OCI-LY7 (cell line): ENCODE data around the gene SLC22A7. TPM values are rescaled to one million over a fixed set of nuclear protein-coding genes. Genes with fewer than 3 reads are reported as not detected.

ENCODE experiments used
- BruUV-seq: library from RNA; stranded (reverse); fragments of 400-500 nt; replicated peaks from 2 replicates; lab custom pipeline; 2021; lab: Mats Ljungman, UMichigan
- CTCF ChIA-PET: fragments of 300-600 bp; sonication (Branson Sonifier 250); formaldehyde crosslinking; loops from one replicate; lab custom pipeline; 2022; ENCODE audit warnings: antibody characterized with exemption; ENCODE audit not compliant: unreplicated experiment; lab: Charles Lee
- POLR2A ChIA-PET: fragments of 300-600 bp; sonication (Branson Sonifier 250); formaldehyde crosslinking; loops from one replicate; lab custom pipeline; 2022; ENCODE audit warnings: antibody characterized with exemption; lab: Charles Lee
- DNase-seq: peaks from one replicate; pipeline ENCODE4 v3.0.0-alpha.2; 2015; ENCODE audit warnings: low spot score
- H2AFZ ChIP-seq: fragments of 200-600 bp; sonication (generic), shearing (Covaris generic); 2 replicates; pipeline ENCODE4 v1.6.1; 2014; ENCODE audit warnings: mild to moderate bottlenecking, antibody characterized with exemption, low read length, moderate library complexity
- H3K27ac ChIP-seq: fragments of 200-600 bp; sonication (generic); 2 replicates; pipeline ENCODE4 v1.5.1; 2014; ENCODE audit warnings: mixed run types, low read depth, mild to moderate bottlenecking, moderate library complexity, low read length, inconsistent platforms; ENCODE audit not compliant: poor library complexity, severe bottlenecking
- H3K36me3 ChIP-seq: fragments of 200-600 bp; sonication (generic); 2 replicates; pipeline ENCODE4 v1.6.1; 2014; ENCODE audit warnings: mild to moderate bottlenecking, antibody characterized with exemption, low read length, moderate library complexity, mixed read lengths; ENCODE audit not compliant: insufficient read depth
- H3K4me1 ChIP-seq: fragments of 200-600 bp; sonication (generic); 2 replicates; pipeline ENCODE4 v1.5.1; 2014; ENCODE audit warnings: mild to moderate bottlenecking, low read length; ENCODE audit not compliant: insufficient read depth, poor library complexity, severe bottlenecking
- H3K4me2 ChIP-seq: fragments of 200-600 bp; sonication (generic); 2 replicates; pipeline ENCODE4 v1.6.1; 2014; ENCODE audit warnings: mild to moderate bottlenecking, low read length
- H3K4me3 ChIP-seq: fragments of 200-600 bp; sonication (generic); 2 replicates; pipeline ENCODE4 v1.5.1; 2014; ENCODE audit warnings: mild to moderate bottlenecking, low read depth, low read length; ENCODE audit not compliant: poor library complexity, severe bottlenecking
- H3K79me2 ChIP-seq: fragments of 200-600 bp; sonication (generic); 2 replicates; pipeline ENCODE4 v1.6.1; 2016; ENCODE audit warnings: low read depth, mild to moderate bottlenecking, low read length, moderate library complexity, mixed read lengths; ENCODE audit not compliant: insufficient read depth
- H3K9me2 ChIP-seq: fragments of 200-600 bp; sonication (generic); 2 replicates; pipeline ENCODE4 v1.6.1; 2016; ENCODE audit warnings: mild to moderate bottlenecking, low read length, mixed read lengths; ENCODE audit not compliant: insufficient read depth
- H3K9me3 ChIP-seq: fragments of 200-600 bp; sonication (generic); 2 replicates; pipeline ENCODE4 v1.6.1; 2014; ENCODE audit warnings: mild to moderate bottlenecking, mixed run types, low read length, mixed read lengths
- H4K20me1 ChIP-seq: fragments of 200-600 bp; sonication (generic); 2 replicates; pipeline ENCODE4 v1.6.1; 2014; ENCODE audit warnings: mild to moderate bottlenecking, antibody characterized with exemption, low read length, moderate library complexity, mixed read lengths; ENCODE audit not compliant: insufficient read depth
- CTCF ChIP-seq: fragments of 200-600 bp; sonication (generic); conservative IDR thresholded peaks from 2 replicates; pipeline ENCODE4 v1.5.1; 2014; ENCODE audit warnings: mild to moderate bottlenecking, antibody characterized with exemption, low read length, moderate library complexity, mixed read lengths
- EZH2phosphoT487 ChIP-seq: fragments of 200-600 bp; sonication (generic); IDR thresholded peaks from 2 replicates; pipeline ENCODE4 v1.6.1; 2018; ENCODE audit warnings: low read depth, borderline replicate concordance, mild to moderate bottlenecking, mixed run types, antibody characterized with exemption, low read length, moderate library complexity, mixed read lengths
- intact Hi-C: fragments of 100-400 bp; cut with micrococcal nuclease; formaldehyde crosslinking; loops from one replicate; pipeline ENCODE4 v1.10.0; 2022; ENCODE audit not compliant: unreplicated experiment
- total RNA-seq, 2 experiments: library from RNA; depleted of rRNA in 1 of 2; stranded (reverse); fragments of >200 nt in 1 of 2; shearing (Covaris generic) in 1 of 2; gene quantifications; 2 replicates each; pipeline ENCODE4 v1.2.3, GENCODE V29; 2014 to 2022

Gene SLC22A7
- total RNA-seq, 2 experiments from 2014 or later = not detected

- H3K9me3 ChIP-seq = no peaks in the 10 kb centered on the region
- ChIA-PET CTCF (no interaction called here), POLR2A (no interaction called here)
- H3K4me1 ChIP-seq = no peaks in the 10 kb centered on the region
- H3K36me3 ChIP-seq = no peaks in the 10 kb centered on the region
- no peaks in the 10 kb centered on the region for H3K9me2 ChIP-seq
- H3K4me2 ChIP-seq = no peak overlapping the region
- H3K4me3 ChIP-seq = no peak overlapping the region
- H3K79me2 ChIP-seq = no peaks in the 10 kb centered on the region
- no peak overlapping the region for H2AFZ ChIP-seq
- intact Hi-C loops = no loop called here
- no TSS peak for BruUV-seq
- no peak for DNase-seq
- H3K27ac ChIP-seq = no peak overlapping the region
- H4K20me1 ChIP-seq = no peaks in the 10 kb centered on the region
- TF ChIP-seq CTCF (no peak), EZH2phosphoT487 (no peak)
Observed at GRCh38 chr6:43257367-43258145, 40.5 kb upstream of the SLC22A7 start.

GRCh38 chr6:43258180-43258579 lies 39.9 kb upstream of the SLC22A7 start:
- H3K27ac ChIP-seq = no peak overlapping the region
- no peak overlapping the region for H2AFZ ChIP-seq
- POLR2A ChIA-PET = no interaction called here

More at GRCh38 chr6:43258180-43258579, 39.9 kb upstream of the SLC22A7 start:
- no TSS peak for BruUV-seq
- TF ChIP-seq CTCF = no peak
- no peak for TF ChIP-seq EZH2phosphoT487
- Histone ChIP-seq H3K9me3 (no peaks in the 10 kb centered on the region), H3K4me3 (no peak overlapping the region), H3K4me1 (no peaks in the 10 kb centered on the region), H3K79me2 (no peaks in the 10 kb centered on the region), H3K9me2 (no peaks in the 10 kb centered on the region), H3K4me2 (no peak overlapping the region), H3K36me3 (no peaks in the 10 kb centered on the region), H4K20me1 (no peaks in the 10 kb centered on the region)
- intact Hi-C loops = no loop called here
- CTCF ChIA-PET = no interaction called here
- no peak for DNase-seq
